ENCODE results near the gene TMIGD1.

Gene TMIGD1

DNA sequence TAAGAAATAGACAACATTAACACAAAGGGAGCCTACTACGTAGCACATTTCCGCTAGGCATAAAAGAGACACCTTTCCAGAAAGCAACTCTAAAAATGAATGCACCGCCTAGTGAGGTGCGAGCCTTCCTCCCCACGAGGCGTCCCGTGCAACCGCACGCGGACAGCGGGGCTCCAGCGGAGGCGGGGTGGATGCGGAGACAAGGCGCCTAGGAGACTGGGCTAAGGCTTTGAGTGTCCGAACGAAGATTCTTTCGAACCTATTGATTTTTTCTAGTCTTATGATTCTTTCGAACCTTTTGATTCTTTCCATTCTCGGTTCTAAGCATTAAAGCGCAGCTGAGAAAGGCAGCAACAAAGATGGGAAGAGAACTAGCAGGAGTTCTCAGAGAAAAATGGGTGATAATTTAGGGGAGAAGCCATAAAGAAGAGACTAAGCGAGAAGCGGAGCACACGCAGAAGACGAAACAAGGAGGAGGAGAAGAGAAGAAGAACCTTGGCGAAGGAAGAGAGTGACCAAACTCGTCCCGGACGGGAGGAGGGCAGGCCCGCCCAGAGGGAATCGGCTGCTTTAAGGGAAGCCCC, 44.5 kb upstream of the TMIGD1 start:
- TF ChIP-seq, protein P1, sequence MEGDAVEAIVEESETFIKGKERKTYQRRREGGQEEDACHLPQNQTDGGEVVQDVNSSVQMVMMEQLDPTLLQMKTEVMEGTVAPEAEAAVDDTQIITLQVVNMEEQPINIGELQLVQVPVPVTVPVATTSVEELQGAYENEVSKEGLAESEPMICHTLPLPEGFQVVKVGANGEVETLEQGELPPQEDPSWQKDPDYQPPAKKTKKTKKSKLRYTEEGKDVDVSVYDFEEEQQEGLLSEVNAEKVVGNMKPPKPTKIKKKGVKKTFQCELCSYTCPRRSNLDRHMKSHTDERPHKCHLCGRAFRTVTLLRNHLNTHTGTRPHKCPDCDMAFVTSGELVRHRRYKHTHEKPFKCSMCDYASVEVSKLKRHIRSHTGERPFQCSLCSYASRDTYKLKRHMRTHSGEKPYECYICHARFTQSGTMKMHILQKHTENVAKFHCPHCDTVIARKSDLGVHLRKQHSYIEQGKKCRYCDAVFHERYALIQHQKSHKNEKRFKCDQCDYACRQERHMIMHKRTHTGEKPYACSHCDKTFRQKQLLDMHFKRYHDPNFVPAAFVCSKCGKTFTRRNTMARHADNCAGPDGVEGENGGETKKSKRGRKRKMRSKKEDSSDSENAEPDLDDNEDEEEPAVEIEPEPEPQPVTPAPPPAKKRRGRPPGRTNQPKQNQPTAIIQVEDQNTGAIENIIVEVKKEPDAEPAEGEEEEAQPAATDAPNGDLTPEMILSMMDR (IDR thresholded peaks at IDR 0.05) = no peak

DNA sequence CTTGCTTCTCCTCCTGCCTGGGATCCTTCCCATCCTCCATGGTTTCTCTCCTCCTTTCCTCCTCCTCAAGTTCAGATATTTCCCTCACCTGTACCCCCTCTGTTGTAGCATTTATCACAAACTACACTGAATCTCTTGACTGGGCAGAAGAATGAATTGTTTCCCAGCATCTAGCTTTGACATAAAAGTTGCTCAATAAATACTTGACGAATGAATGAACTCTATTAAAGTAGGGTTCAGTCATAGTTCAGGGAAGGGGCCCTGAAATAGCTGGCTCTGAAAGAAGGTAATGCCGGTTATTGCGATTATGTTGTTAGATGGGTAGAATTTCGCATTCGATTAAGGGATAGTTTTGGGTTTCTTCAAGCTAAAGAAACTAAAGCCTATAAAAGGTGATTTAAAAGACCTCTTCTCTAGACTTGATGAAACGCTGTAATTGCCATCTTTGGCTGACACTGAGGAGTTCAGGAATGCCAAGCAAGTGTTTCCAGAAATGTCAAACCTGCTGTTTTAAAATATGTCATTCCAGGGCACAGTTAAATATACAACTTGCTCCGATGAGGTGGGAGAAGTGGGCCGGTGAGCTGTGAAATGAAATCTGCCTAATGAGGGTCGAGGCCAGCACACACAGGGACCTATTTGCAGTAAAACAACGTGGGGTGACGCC, 43.9 kb upstream of the TMIGD1 start:
- TF ChIP-seq, protein P1 (IDR thresholded peaks at IDR 0.05) = no peak

DNA sequence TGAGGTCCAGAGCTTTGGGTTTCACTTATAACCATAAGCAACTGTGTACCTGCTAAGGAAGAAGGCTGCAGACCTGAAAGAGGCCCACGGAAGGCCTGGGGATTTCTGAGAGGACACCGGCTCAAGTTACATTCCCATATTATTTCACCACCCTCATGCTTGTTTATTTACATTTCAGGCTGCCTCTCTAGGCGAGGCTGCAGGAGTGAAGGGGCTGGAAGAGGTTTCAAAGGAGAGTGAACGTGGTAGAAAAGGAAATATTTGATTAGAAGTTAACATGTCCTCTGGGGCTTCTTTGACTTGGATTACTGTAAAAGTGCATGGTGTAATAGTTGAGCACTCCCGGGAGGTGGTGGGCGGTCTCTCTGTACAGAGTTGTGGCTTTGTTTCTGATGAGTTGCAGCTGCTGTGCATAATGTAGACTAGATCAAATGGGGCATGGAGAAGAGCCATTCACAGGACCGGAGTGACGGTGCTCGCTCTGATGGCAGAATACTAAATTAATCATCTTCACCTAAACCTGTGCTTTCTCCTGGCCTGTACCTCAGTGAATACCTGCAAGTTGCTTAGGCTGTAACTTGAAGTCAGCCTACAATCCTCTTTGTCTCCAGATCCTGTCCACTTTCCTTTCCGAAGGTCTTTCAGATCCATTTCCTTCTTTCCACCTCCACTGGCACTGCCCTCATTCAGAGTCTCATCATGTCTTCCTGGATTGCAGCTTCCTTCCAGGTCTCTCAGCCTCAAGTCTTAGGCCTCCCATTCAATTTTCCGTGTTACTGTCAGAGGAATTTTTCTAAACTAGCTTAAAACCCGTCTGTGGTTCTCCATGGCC, 43.0 kb upstream of the TMIGD1 start:
- TF ChIP-seq, protein P1 (IDR thresholded peaks at IDR 0.05) = no peak

DNA sequence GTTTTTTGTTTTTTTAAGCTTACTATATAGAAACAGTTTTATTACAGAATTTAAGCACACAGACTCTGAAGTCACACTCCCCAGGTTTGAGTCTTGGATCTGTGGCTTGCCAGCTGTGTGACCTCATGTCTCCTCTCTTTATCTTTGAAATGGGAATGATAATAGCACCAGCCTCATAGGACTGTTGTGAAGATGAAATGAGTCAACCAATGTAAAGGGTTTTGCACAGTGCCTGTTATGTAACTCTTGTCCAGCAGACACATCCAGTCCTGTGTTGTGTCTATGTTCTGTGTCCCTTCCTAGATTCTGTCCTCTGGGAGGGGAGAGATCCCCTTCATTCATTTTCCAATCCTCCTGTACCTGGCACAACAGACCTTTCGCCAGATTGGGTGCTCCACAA, 41.8 kb upstream of the TMIGD1 start:
- TF ChIP-seq, protein P1 (IDR thresholded peaks at IDR 0.05) = no peak

- TF ChIP-seq, protein P1 (IDR thresholded peaks at IDR 0.05) = no peak
Observed at GRCh38 chr17:30372755-30373154, 38.9 kb upstream of the TMIGD1 start.

DNA sequence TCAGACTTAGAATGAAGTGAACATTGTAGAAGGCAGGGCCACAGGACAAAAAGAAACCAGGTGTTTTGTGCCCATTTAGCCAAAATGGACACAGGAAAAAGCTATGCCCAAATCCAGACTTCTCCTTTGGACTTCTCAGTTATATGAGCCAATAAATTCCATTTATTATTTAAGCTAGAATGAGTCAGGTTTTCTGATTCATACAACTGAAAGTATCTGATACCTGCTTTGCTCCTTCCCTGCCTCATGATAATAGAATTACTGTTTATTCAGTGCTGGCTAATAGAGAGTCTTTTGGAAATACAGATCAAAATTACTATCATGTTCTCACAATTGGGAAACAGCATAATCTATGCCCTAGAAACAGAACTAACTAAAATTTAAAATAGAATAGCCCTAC, 36.1 kb upstream of the TMIGD1 start:
- TF ChIP-seq, protein P1 (IDR thresholded peaks at IDR 0.05) = no peak

GRCh38 chr17:30368912-30369720, 35.3 kb upstream of the TMIGD1 start:
- TF ChIP-seq, protein P1 (IDR thresholded peaks at IDR 0.05) = no peak

Data from LNCAP (cell line).